ENCODE measurements around the gene UPF3A. TPM values are rescaled to one million over a fixed set of nuclear protein-coding genes. Genes with fewer than 3 reads are reported as not detected.
"Not testable (repeated sequence)": the region's sequence is repeated elsewhere in the genome, so short reads cannot be mapped to it uniquely, and the experiment has no call there.

The UPF3A gene
- total and polyA plus RNA-seq, 11 donors: 13.4 to 42.0 (median 20.8) TPM

DNA sequence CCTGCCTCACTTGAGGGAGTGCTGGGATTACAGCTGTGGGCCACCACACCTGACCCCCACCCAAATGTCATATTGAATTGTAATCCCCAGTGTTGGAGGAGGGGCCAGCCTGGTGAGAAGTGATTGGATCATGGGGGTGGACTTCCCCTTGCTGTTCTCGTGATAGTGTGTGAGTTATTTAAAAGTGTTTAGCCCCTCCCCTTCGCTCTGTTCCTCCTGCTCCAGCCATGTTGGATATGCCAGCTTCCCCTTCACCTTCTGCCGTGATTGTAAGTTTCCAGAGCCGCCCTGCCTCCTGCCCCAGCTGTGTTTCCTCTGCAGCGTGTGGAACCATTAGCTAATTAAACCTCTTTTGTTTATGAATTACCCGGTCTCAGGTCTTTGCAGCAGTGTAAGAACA lies 46.6 kb downstream of the UPF3A start:
- no peak for TF ChIP-seq POLR2A (IDR thresholded peaks at IDR 0.05)
- TF ChIP-seq, protein P1, sequence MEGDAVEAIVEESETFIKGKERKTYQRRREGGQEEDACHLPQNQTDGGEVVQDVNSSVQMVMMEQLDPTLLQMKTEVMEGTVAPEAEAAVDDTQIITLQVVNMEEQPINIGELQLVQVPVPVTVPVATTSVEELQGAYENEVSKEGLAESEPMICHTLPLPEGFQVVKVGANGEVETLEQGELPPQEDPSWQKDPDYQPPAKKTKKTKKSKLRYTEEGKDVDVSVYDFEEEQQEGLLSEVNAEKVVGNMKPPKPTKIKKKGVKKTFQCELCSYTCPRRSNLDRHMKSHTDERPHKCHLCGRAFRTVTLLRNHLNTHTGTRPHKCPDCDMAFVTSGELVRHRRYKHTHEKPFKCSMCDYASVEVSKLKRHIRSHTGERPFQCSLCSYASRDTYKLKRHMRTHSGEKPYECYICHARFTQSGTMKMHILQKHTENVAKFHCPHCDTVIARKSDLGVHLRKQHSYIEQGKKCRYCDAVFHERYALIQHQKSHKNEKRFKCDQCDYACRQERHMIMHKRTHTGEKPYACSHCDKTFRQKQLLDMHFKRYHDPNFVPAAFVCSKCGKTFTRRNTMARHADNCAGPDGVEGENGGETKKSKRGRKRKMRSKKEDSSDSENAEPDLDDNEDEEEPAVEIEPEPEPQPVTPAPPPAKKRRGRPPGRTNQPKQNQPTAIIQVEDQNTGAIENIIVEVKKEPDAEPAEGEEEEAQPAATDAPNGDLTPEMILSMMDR (IDR thresholded peaks at IDR 0.05): no peak
- DNase-seq (no peak), ATAC-seq (no peak)
- Histone ChIP-seq H3K4me1 (peaks cover 0 to 21% (median 0%) of the 10 kb centered on the region in 12 donors), H3K27me3 (no peaks in the 10 kb centered on the region), H3K4me3 (no peak overlapping the region), H3K27ac (no peak overlapping the region), H3K9me3 (no peaks in the 10 kb centered on the region), H3K36me3 (peaks cover 0 to 53% (median 40%) of the 10 kb centered on the region in 9 donors)
- WGBS, 4 donors: 83 to 91% (median 86%) methylated on average over 6 of the region's 6 CpGs
- intact Hi-C loops (cut with DNase I): no loop called here

DNA sequence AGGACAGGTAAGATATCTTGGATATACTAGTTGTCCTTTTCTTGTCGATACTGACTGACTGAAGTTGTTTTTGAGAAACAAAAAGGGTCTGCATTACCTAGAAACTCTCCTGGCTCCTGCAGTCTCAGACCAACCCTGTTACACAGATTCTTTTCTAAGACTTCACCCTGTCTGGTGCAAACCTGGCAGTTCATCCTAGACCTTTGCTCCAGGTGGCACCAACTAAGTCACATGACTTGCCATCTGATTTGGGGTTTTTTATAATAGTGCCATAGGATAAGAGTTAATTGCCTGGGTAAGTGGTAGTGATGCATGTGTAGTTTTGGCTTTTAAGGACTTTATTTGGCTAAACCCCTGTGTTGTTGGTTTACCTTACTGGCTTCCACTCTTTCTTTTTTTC lies 47.2 kb downstream of the UPF3A start:
- H3K4me3 ChIP-seq: no peak overlapping the region
- TF ChIP-seq POLR2A (IDR thresholded peaks at IDR 0.05): no peak
- TF ChIP-seq, protein P1 (IDR thresholded peaks at IDR 0.05): no peak
- intact Hi-C loops (cut with DNase I): no loop called here
- no peaks in the 10 kb centered on the region for H3K27me3 ChIP-seq
- peaks cover 0 to 47% (median 35%) of the 10 kb centered on the region in 9 donors for H3K36me3 ChIP-seq
- no peaks in the 10 kb centered on the region for H3K9me3 ChIP-seq
- DNase-seq (no peak), ATAC-seq (no peak)
- WGBS, 4 donors: 98 to 100% (median 99%) methylated on average over 1 of the region's 1 CpG
- H3K27ac ChIP-seq: no peak overlapping the region
- peaks cover 0 to 21% (median 0%) of the 10 kb centered on the region in 12 donors for H3K4me1 ChIP-seq

DNA sequence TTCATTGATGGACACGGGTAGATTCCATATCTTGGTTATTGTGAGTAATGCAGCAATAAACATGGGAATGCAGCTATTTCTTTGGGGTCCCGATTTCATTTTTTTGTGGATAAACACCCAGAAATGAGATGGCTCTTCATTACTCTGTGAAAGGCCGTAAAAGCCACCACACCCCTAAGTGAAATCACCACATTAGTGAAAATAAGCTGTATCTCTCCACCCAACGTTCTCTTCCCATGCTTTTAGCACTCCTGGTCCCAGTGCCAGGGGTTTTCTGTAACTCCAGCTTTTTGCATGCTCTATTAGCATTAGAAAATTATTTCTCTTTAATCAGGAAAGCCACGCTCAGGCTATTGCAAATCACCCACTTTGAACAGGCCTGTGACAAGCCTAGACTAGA lies 48.7 kb downstream of the UPF3A start:
- Histone ChIP-seq H3K36me3 (peaks cover 0 to 32% (median 20%) of the 10 kb centered on the region in 9 donors), H3K4me1 (peaks cover 0 to 24% (median 0%) of the 10 kb centered on the region in 12 donors), H3K27me3 (no peaks in the 10 kb centered on the region), H3K4me3 (no peak overlapping the region), H3K9me3 (no peaks in the 10 kb centered on the region), H3K27ac (no peak overlapping the region)
- TF ChIP-seq, protein P1 (IDR thresholded peaks at IDR 0.05): no peak
- TF ChIP-seq POLR2A (IDR thresholded peaks at IDR 0.05): no peak
- no peak for ATAC-seq
- DNase-seq: no peak
- intact Hi-C loops (cut with DNase I): no loop called here
- WGBS, 4 donors: 83 to 90% (median 88%) methylated on average over 5 of the region's 5 CpGs

DNA sequence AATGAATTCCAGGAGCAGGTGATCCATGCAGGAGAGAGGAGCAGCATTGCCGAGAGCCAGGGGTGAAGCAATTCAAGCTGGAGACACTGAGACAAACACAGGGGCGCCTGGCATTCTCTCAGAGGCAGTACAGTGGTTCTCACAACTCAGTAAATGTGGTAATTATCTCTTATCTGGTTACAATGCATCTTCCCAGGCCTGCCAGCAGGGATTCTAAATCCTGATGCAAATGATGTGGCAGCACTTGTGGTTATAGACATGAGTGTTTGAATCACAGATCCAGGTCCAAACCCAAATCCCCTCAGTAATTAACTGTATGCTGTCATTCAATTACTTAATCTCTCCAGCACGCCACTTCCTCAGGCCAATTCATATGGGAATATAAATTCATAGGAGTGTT lies 52.5 kb downstream of the UPF3A start:
- H3K27ac ChIP-seq; H3K27me3 ChIP-seq; H3K9me3 ChIP-seq; H3K36me3 ChIP-seq; ATAC-seq; H3K4me1 ChIP-seq; H3K4me3 ChIP-seq; DNase-seq; intact Hi-C loops (cut with DNase I): not testable (repeated sequence)
- WGBS, 4 donors: 66 to 80% (median 75%) methylated on average over 3 of the region's 3 CpGs
